ENCODE data around the gene HIP1R. TPM values are rescaled to one million over a fixed set of nuclear protein-coding genes. Genes with fewer than 3 reads are reported as not detected.

HIP1R gene
- polyA plus RNA-seq, 1 of the 3 experiments (the other 2 are of a cell fraction): 20.6 TPM

GRCh38 chr12:122790393-122791075, 44.7 kb upstream of the HIP1R start:
- no peak for DNase-seq
- Histone ChIP-seq H4K20me1 (ENCODE audit: insufficient read depth) (no peaks in the 10 kb centered on the region), H3K9me2 (no peaks in the 10 kb centered on the region), H3K27ac (ENCODE audit: low read depth in 2 of 2, low read length in 1 of 2) (no peak overlapping the region), H3F3A (replicated peaks; ENCODE audit: insufficient read depth) (no peaks in the 10 kb centered on the region), H3K9me3 (no peaks in the 10 kb centered on the region), H2AFZ (ENCODE audit: low read depth) (no peak overlapping the region), H3K4me3 (ENCODE audit: low read depth in 2 of 2, low read length in 1 of 2) (no peak overlapping the region), H3K36me3 (replicated peaks in 1 of 2; ENCODE audit: control insufficient read depth in 1 of 2, insufficient read depth in 2 of 2, low read length in 1 of 2) (no peaks in the 10 kb centered on the region), H3K79me2 (ENCODE audit: insufficient read depth) (no peaks in the 10 kb centered on the region), H3K4me1 (ENCODE audit: control insufficient read depth in 1 of 2, insufficient read depth in 2 of 2, low read depth in 1 of 2, low read length in 1 of 2) (peaks cover 0 to 2% of the 10 kb centered on the region in 2 experiments; a peak in 1 of 4 replicates), H3K27me3 (ENCODE audit: insufficient read depth) (no peaks in the 10 kb centered on the region), H3K4me2 (no peak overlapping the region), H3K9ac (no peak overlapping the region)
- TF ChIP-seq, protein P1, sequence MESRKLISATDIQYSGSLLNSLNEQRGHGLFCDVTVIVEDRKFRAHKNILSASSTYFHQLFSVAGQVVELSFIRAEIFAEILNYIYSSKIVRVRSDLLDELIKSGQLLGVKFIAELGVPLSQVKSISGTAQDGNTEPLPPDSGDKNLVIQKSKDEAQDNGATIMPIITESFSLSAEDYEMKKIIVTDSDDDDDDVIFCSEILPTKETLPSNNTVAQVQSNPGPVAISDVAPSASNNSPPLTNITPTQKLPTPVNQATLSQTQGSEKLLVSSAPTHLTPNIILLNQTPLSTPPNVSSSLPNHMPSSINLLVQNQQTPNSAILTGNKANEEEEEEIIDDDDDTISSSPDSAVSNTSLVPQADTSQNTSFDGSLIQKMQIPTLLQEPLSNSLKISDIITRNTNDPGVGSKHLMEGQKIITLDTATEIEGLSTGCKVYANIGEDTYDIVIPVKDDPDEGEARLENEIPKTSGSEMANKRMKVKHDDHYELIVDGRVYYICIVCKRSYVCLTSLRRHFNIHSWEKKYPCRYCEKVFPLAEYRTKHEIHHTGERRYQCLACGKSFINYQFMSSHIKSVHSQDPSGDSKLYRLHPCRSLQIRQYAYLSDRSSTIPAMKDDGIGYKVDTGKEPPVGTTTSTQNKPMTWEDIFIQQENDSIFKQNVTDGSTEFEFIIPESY (IDR thresholded peaks at IDR 0.05; ENCODE audit: borderline replicate concordance, low read depth): no peak
- TF ChIP-seq CHD2 (IDR thresholded peaks at IDR 0.05; ENCODE audit: low read length, partially characterized antibody): no peak
- TF ChIP-seq FOSL2 (IDR thresholded peaks at IDR 0.05; ENCODE audit: borderline replicate concordance, low read depth): no peak
- TF ChIP-seq TEAD4 (IDR thresholded peaks at IDR 0.05; ENCODE audit: borderline replicate concordance, insufficient read depth): no peak
- no peak for TF ChIP-seq JUND (IDR thresholded peaks at IDR 0.05)
- no peak for TF ChIP-seq RFX5 (IDR thresholded peaks at IDR 0.05; ENCODE audit: low read length)
- no peak for TF ChIP-seq RXRA (IDR thresholded peaks at IDR 0.05; ENCODE audit: borderline replicate concordance, low read depth)
- TF ChIP-seq, protein P2, sequence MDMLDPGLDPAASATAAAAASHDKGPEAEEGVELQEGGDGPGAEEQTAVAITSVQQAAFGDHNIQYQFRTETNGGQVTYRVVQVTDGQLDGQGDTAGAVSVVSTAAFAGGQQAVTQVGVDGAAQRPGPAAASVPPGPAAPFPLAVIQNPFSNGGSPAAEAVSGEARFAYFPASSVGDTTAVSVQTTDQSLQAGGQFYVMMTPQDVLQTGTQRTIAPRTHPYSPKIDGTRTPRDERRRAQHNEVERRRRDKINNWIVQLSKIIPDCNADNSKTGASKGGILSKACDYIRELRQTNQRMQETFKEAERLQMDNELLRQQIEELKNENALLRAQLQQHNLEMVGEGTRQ (IDR thresholded peaks at IDR 0.05; ENCODE audit: borderline replicate concordance, low read depth, low read length): no peak
- TF ChIP-seq, protein P3, sequence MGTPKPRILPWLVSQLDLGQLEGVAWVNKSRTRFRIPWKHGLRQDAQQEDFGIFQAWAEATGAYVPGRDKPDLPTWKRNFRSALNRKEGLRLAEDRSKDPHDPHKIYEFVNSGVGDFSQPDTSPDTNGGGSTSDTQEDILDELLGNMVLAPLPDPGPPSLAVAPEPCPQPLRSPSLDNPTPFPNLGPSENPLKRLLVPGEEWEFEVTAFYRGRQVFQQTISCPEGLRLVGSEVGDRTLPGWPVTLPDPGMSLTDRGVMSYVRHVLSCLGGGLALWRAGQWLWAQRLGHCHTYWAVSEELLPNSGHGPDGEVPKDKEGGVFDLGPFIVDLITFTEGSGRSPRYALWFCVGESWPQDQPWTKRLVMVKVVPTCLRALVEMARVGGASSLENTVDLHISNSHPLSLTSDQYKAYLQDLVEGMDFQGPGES (IDR thresholded peaks at IDR 0.05; ENCODE audit: low read depth, low read length): no peak
- TF ChIP-seq GABPA (IDR thresholded peaks at IDR 0.05; ENCODE audit: low read depth): no peak
- no peak for TF ChIP-seq TAF1 (IDR thresholded peaks at IDR 0.05; ENCODE audit: borderline replicate concordance, low read depth, low read length)
- TF ChIP-seq FOXM1 (IDR thresholded peaks at IDR 0.05; ENCODE audit: low read depth): no peak
- no peak for TF ChIP-seq NRF1 (IDR thresholded peaks at IDR 0.05; ENCODE audit: low read depth, low read length)
- TF ChIP-seq MXI1 (IDR thresholded peaks at IDR 0.05; ENCODE audit: low read depth, low read length): no peak
- TF ChIP-seq SMC3 (IDR thresholded peaks at IDR 0.05; ENCODE audit: low read depth, low read length): no peak
- TF ChIP-seq RCOR1 (IDR thresholded peaks at IDR 0.05; ENCODE audit: low read length): no peak
- TF ChIP-seq, protein P4, sequence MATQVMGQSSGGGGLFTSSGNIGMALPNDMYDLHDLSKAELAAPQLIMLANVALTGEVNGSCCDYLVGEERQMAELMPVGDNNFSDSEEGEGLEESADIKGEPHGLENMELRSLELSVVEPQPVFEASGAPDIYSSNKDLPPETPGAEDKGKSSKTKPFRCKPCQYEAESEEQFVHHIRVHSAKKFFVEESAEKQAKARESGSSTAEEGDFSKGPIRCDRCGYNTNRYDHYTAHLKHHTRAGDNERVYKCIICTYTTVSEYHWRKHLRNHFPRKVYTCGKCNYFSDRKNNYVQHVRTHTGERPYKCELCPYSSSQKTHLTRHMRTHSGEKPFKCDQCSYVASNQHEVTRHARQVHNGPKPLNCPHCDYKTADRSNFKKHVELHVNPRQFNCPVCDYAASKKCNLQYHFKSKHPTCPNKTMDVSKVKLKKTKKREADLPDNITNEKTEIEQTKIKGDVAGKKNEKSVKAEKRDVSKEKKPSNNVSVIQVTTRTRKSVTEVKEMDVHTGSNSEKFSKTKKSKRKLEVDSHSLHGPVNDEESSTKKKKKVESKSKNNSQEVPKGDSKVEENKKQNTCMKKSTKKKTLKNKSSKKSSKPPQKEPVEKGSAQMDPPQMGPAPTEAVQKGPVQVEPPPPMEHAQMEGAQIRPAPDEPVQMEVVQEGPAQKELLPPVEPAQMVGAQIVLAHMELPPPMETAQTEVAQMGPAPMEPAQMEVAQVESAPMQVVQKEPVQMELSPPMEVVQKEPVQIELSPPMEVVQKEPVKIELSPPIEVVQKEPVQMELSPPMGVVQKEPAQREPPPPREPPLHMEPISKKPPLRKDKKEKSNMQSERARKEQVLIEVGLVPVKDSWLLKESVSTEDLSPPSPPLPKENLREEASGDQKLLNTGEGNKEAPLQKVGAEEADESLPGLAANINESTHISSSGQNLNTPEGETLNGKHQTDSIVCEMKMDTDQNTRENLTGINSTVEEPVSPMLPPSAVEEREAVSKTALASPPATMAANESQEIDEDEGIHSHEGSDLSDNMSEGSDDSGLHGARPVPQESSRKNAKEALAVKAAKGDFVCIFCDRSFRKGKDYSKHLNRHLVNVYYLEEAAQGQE (IDR thresholded peaks at IDR 0.05; ENCODE audit: low read depth, low read length): no peak
- TF ChIP-seq PBX3 (IDR thresholded peaks at IDR 0.05): no peak
- 62% methylated on average over 5 of the region's 5 CpGs for WGBS (ENCODE audit: low lambda C conversion rate)
- ChIA-PET CTCF (interaction anchor here (0.6 to 4.5 kb wide), 7 partner anchors 10 to 166 kb away, joined by 3 to 54 read pairs (median 5); no protein-coding TSS in a partner anchor), POLR2A (no interaction called here)
